Activated CD4-positive, alpha-beta T cell treated with anti-CD3 and anti-CD28 coated beads, Interleukin-2, amount 10 ng/mL, durations not matched to agents 7 days and 5 days (primary cell): ENCODE results near the gene CNGA3. TPM values are rescaled to one million over a fixed set of nuclear protein-coding genes. Genes with fewer than 3 reads are reported as not detected.

ENCODE experiments used
- CTCF ChIA-PET: fragments of 350-600 bp; sonication (Branson Sonifier 250); formaldehyde crosslinking; loops from one replicate; lab custom pipeline; 2021; ENCODE audit warnings: antibody characterized with exemption; lab: Charles Lee
- POLR2A ChIA-PET: fragments of 350-600 bp; sonication (Branson Sonifier 250); formaldehyde crosslinking; loops from one replicate; lab custom pipeline; 2021; ENCODE audit warnings: antibody characterized with exemption; lab: Charles Lee
- DNase-seq: peaks from one replicate; pipeline ENCODE4 v3.0.0-alpha.2; 2020
- H3K27ac Mint-ChIP-seq: one replicate; pipeline ENCODE4 v1.8.0; 2021; ENCODE audit warnings: mild to moderate bottlenecking, moderate library complexity, mixed read lengths
- H3K27me3 Mint-ChIP-seq: one replicate; pipeline ENCODE4 v1.8.0; 2021; ENCODE audit warnings: mixed read lengths
- H3K36me3 Mint-ChIP-seq: one replicate; pipeline ENCODE4 v1.8.0; 2021; ENCODE audit warnings: low read depth, mixed read lengths
- H3K4me1 Mint-ChIP-seq: one replicate; pipeline ENCODE4 v1.8.0; 2021; ENCODE audit warnings: mixed read lengths
- H3K4me3 Mint-ChIP-seq: one replicate; pipeline ENCODE4 v1.8.0; 2021; ENCODE audit warnings: mild to moderate bottlenecking, moderate library complexity, mixed read lengths
- H3K9me3 Mint-ChIP-seq: one replicate; pipeline ENCODE4 v1.8.0; 2021; ENCODE audit warnings: mixed read lengths
- total RNA-seq, 2 experiments: library from RNA; stranded (reverse); gene quantifications; one replicate each; pipeline ENCODE4 v1.2.3, GENCODE V29; 2021

The CNGA3 gene
- total RNA-seq, 2 experiments from 2014 or later = not detected

- H3K4me3 Mint-ChIP-seq = no peak overlapping the region
- POLR2A ChIA-PET = no interaction called here
Observed at GRCh38 chr2:98372579-98372978, 26.3 kb downstream of the CNGA3 start.

DNA sequence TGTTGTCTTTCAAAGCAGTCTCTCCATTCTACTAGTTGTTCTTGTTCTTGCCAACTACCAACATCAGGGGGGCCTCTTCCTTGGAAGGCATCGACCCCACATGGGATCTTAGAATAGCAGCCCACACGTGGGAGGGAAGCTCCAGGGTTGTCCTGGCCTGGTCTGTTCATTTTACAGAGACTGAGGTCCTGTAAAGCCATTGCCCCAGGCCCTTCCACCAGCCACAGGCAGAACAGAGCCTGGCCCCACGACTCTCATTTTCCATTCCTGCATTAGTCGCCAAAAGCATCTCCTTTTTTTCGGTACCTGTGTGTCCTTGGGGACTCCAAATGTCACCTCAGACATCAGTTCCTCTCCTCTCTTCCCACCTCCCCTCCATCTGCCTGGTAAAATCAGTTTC lies 28.0 kb downstream of the CNGA3 start:
- no peak overlapping the region for H3K27ac Mint-ChIP-seq
- no peaks in the 10 kb centered on the region for H3K9me3 Mint-ChIP-seq
- H3K36me3 Mint-ChIP-seq = no peaks in the 10 kb centered on the region
- ChIA-PET CTCF (no interaction called here), POLR2A (no interaction called here)
- H3K4me1 Mint-ChIP-seq = no peaks in the 10 kb centered on the region
- peaks cover 30% of the 10 kb centered on the region for H3K27me3 Mint-ChIP-seq
- no peak overlapping the region for H3K4me3 Mint-ChIP-seq
- DNase-seq = no peak

More at GRCh38 chr2:98372579-98372978, 26.3 kb downstream of the CNGA3 start:
- CTCF ChIA-PET = no interaction called here
- H3K4me1 Mint-ChIP-seq = no peaks in the 10 kb centered on the region
- no peak for DNase-seq
- peaks cover 23% of the 10 kb centered on the region for H3K27me3 Mint-ChIP-seq
- no peaks in the 10 kb centered on the region for H3K36me3 Mint-ChIP-seq
- H3K9me3 Mint-ChIP-seq = peaks cover 8% of the 10 kb centered on the region
- no peak overlapping the region for H3K27ac Mint-ChIP-seq

DNA sequence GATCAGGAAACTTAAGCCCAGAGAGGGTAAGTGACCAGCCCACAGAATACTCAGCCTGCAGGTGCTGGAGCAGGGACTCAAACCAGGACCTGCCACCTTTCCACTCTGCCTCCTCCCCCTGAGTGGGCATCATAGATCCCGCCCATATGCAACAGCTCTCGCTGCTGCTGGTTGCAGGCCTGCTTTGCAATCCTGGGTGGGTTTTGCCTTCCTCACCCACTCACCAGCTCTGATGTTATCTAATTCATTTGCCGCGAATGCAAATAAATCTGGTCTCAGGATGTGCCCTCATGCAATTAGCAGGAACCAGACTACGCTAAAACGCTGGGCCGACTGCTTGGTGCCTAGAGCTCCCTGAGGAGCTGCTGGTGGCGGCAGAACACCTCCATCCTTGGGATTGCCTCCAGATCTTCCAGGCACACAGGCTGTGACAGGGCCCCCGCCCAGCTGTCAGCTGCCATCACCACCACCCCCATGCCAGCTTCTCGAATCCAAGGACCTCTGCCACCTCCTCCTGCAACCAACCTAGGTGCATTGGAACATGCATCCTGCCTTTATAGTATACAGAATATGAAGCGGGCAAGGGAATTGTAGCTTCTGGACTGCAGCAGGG lies 28.8 kb downstream of the CNGA3 start:
- Mint-ChIP-seq H3K4me3 (no peak overlapping the region), H3K36me3 (no peaks in the 10 kb centered on the region), H3K27me3 (peaks cover 30% of the 10 kb centered on the region), H3K9me3 (no peaks in the 10 kb centered on the region), H3K4me1 (no peaks in the 10 kb centered on the region), H3K27ac (no peak overlapping the region)
- no peak for DNase-seq
- POLR2A ChIA-PET = no interaction called here
- CTCF ChIA-PET = no interaction called here

DNA sequence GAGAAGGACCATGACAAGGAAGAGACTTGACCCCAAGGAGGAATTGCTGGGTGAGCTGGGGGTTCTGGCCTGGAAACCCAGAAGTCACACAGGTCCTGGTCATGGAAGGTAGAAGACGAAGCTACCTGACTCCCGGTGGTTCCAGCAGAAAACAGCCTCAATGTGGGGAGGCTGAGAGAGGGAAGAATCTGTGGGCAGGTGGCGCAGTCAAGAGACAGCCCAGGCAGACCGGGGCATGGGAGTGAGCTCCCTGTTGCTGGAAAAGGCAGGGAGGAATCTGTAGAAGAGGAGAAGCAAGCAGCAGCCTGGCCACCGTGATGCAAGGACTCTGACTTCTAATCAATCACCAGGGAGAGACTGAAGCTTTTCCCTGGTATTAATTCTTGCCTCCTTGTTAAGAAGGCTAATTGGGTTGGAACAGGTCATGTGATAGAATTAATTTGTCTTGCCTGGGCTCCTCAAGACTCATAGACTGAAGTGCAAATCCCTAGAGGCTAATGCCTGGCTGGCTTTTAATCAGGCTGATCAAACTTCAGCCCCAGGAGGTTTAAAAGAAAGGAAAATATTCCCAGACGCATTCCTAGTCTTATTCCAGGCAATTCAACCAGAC lies 30.1 kb downstream of the CNGA3 start:
- DNase-seq = no peak
- peaks cover 30% of the 10 kb centered on the region for H3K27me3 Mint-ChIP-seq

GRCh38 chr2:98376996-98377395 lies 30.7 kb downstream of the CNGA3 start:
- POLR2A ChIA-PET = no interaction called here

More for the DNA sequence above, 30.1 kb downstream of the CNGA3 start:
- ChIA-PET POLR2A (no interaction called here), CTCF (no interaction called here)
- no peaks in the 10 kb centered on the region for H3K36me3 Mint-ChIP-seq
- H3K27ac Mint-ChIP-seq = no peak overlapping the region
- H3K4me3 Mint-ChIP-seq = no peak overlapping the region
- no peaks in the 10 kb centered on the region for H3K4me1 Mint-ChIP-seq
- H3K9me3 Mint-ChIP-seq = no peaks in the 10 kb centered on the region

DNA sequence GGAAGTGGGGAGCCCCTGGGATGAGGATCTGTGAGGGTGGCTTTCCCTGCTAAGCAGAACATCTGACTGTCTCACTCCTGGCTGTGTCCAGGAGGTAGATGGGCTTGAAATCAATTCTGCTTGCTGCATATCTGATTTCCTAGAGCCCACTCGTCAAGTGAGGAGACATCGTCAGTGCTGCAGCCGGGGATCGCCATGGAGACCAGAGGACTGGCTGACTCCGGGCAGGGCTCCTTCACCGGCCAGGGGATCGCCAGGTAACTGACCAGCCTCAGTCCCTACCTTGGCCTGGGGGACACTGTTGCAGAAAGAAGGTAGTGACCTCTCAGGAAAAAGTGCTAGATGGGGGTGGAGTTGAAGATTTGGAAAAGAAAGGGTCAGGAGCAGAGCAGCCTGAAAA lies 31.3 kb downstream of the CNGA3 start:
- H3K4me1 Mint-ChIP-seq = no peaks in the 10 kb centered on the region
- no peaks in the 10 kb centered on the region for H3K9me3 Mint-ChIP-seq
- no peak overlapping the region for H3K4me3 Mint-ChIP-seq
- POLR2A ChIA-PET = no interaction called here
- no peak overlapping the region for H3K27ac Mint-ChIP-seq
- no peaks in the 10 kb centered on the region for H3K36me3 Mint-ChIP-seq
- H3K27me3 Mint-ChIP-seq = peaks cover 31% of the 10 kb centered on the region
- CTCF ChIA-PET = interaction anchor here (0.7 kb wide), 1 partner anchor 680 kb away, joined by 3 read pairs; no protein-coding TSS in a partner anchor
- no peak for DNase-seq

More at GRCh38 chr2:98376996-98377395, 30.7 kb downstream of the CNGA3 start:
- H3K27ac Mint-ChIP-seq = no peak overlapping the region
- H3K9me3 Mint-ChIP-seq = no peaks in the 10 kb centered on the region
- CTCF ChIA-PET = interaction anchor here (0.7 kb wide), 1 partner anchor 679 kb away, joined by 3 read pairs; no protein-coding TSS in a partner anchor
- DNase-seq = no peak
- peaks cover 31% of the 10 kb centered on the region for H3K27me3 Mint-ChIP-seq
- no peak overlapping the region for H3K4me3 Mint-ChIP-seq
- no peaks in the 10 kb centered on the region for H3K36me3 Mint-ChIP-seq
- H3K4me1 Mint-ChIP-seq = no peaks in the 10 kb centered on the region

GRCh38 chr2:98378196-98378595 lies 31.9 kb downstream of the CNGA3 start:
- ChIA-PET CTCF (interaction anchor here (1.3 kb wide), 1 partner anchor 14 kb away, joined by 3 read pairs; no protein-coding TSS in a partner anchor), POLR2A (no interaction called here)
- H3K36me3 Mint-ChIP-seq = no peaks in the 10 kb centered on the region
- no peak for DNase-seq
- no peaks in the 10 kb centered on the region for H3K4me1 Mint-ChIP-seq
- peaks cover 31% of the 10 kb centered on the region for H3K27me3 Mint-ChIP-seq
- H3K4me3 Mint-ChIP-seq = no peak overlapping the region
- no peaks in the 10 kb centered on the region for H3K9me3 Mint-ChIP-seq
- no peak overlapping the region for H3K27ac Mint-ChIP-seq

GRCh38 chr2:98378901-98379300 lies 32.6 kb downstream of the CNGA3 start:
- H3K27me3 Mint-ChIP-seq = peaks cover 31% of the 10 kb centered on the region
- no peak overlapping the region for H3K4me3 Mint-ChIP-seq
- no peak for DNase-seq
- POLR2A ChIA-PET = no interaction called here
- CTCF ChIA-PET = interaction anchor here (1.3 kb wide), 1 partner anchor 14 kb away, joined by 3 read pairs; no protein-coding TSS in a partner anchor
- H3K9me3 Mint-ChIP-seq = no peaks in the 10 kb centered on the region
- H3K36me3 Mint-ChIP-seq = no peaks in the 10 kb centered on the region
- H3K27ac Mint-ChIP-seq = no peak overlapping the region
- no peaks in the 10 kb centered on the region for H3K4me1 Mint-ChIP-seq

DNA sequence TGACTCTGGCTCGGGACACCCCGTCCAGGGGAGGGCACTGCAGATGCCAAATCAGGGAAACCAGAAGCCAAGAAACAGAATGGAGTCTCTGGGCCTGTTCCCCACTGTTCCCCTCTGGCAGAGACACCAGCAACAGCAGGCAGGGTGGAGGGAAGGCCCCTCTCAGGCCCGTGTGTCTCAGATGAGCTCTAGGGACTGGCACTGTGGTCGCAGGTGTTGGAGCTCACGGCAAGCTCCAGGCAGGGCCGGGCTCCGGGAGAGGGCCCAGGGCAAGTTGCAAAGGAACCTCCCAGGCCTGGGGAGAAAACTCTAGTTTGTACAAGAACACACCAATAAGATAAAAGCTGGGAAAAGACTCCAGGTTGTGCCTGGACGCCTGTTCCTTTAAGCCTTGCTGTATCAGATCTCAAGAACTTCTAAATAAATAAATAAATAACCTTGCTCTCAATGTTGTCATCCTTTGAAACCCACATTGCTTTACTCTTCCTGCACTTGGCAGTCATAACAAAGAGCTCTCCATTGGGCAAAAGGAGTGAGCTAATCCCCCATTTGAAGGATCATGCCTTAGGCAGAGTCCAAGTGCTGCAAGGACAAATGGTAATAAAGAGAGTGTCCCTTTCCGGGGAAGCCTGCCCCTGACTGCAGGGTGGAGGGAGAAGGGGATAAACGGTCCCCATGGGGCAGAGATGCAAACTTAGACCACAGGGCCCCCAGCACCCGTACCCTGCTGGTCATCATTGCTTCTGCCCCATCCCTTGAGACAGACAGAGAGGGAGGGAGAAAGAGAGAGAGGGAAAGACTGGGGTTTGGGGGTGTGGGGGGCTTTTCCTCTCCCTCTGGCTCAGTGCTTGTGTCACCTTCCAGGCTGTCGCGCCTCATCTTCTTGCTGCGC lies 33.3 kb downstream of the CNGA3 start:
- no peak for DNase-seq
- Mint-ChIP-seq H3K9me3 (no peaks in the 10 kb centered on the region), H3K27me3 (peaks cover 24% of the 10 kb centered on the region), H3K4me1 (no peaks in the 10 kb centered on the region), H3K36me3 (no peaks in the 10 kb centered on the region), H3K4me3 (no peak overlapping the region), H3K27ac (no peak overlapping the region)
- CTCF ChIA-PET = interaction anchor here (1.3 kb wide), 1 partner anchor 15 kb away, joined by 3 read pairs; no protein-coding TSS in a partner anchor
- POLR2A ChIA-PET = no interaction called here

DNA sequence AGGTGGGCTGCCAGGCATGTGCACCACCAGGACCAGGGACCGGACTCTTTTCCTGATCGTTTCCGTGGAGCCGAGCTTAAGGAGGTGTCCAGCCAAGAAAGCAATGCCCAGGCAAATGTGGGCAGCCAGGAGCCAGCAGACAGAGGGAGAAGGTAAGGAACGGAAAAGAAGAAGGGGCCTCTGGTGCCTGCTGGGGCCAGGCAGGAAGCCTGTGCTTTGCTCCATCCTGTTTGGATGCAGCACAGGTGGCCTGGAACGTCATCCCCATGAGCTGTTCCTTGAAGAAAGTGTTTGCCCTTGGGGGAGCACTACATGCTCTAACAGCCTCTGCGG lies 33.9 kb downstream of the CNGA3 start:
- Mint-ChIP-seq H3K36me3 (no peaks in the 10 kb centered on the region), H3K27me3 (peaks cover 21% of the 10 kb centered on the region), H3K4me1 (no peaks in the 10 kb centered on the region), H3K4me3 (no peak overlapping the region), H3K9me3 (no peaks in the 10 kb centered on the region), H3K27ac (no peak overlapping the region)
- CTCF ChIA-PET = no interaction called here
- no peak for DNase-seq
- POLR2A ChIA-PET = no interaction called here

GRCh38 chr2:98381494-98381893 lies 35.2 kb downstream of the CNGA3 start:
- Mint-ChIP-seq H3K36me3 (no peaks in the 10 kb centered on the region), H3K27me3 (peaks cover 12% of the 10 kb centered on the region), H3K4me3 (no peak overlapping the region), H3K27ac (no peak overlapping the region), H3K4me1 (no peaks in the 10 kb centered on the region), H3K9me3 (no peaks in the 10 kb centered on the region)
- CTCF ChIA-PET = interaction anchor here (0.6 kb wide), 1 partner anchor 719 kb away, joined by 3 read pairs; no protein-coding TSS in a partner anchor
- no peak for DNase-seq
- POLR2A ChIA-PET = no interaction called here

GRCh38 chr2:98382086-98382485 lies 35.8 kb downstream of the CNGA3 start:
- ChIA-PET POLR2A (no interaction called here), CTCF (interaction anchor here (0.7 kb wide), 1 partner anchor 47 kb away, joined by 3 read pairs; no protein-coding TSS in a partner anchor)
- Mint-ChIP-seq H3K4me3 (no peak overlapping the region), H3K27ac (no peak overlapping the region), H3K27me3 (peaks cover 9% of the 10 kb centered on the region), H3K4me1 (no peaks in the 10 kb centered on the region), H3K36me3 (no peaks in the 10 kb centered on the region), H3K9me3 (no peaks in the 10 kb centered on the region)
- no peak for DNase-seq

- Mint-ChIP-seq H3K27ac (no peak overlapping the region), H3K27me3 (peaks cover 7% of the 10 kb centered on the region), H3K9me3 (no peaks in the 10 kb centered on the region), H3K36me3 (no peaks in the 10 kb centered on the region), H3K4me1 (no peaks in the 10 kb centered on the region), H3K4me3 (no peak overlapping the region)
- ChIA-PET CTCF (interaction anchor here (0.7 kb wide), 1 partner anchor 46 kb away, joined by 3 read pairs; no protein-coding TSS in a partner anchor), POLR2A (no interaction called here)
- DNase-seq = no peak
Observed at GRCh38 chr2:98382739-98383138, 36.5 kb downstream of the CNGA3 start.
